ENCODE results near the gene SBNO2.

- no peak for TF ChIP-seq CTCF (IDR thresholded peaks at IDR 0.05)
- TF ChIP-seq POLR2AphosphoS5 (IDR thresholded peaks at IDR 0.05; ENCODE audit: insufficient read depth in 1 of 2, low read depth in 1 of 2), result no peak
- TF ChIP-seq POLR2A (IDR thresholded peaks at IDR 0.05), result no peak
These were observed 22.9 kb downstream of the SBNO2 start for GRCh38 chr19:1151037-1151724.

Data from vagina (tissue), 2 donors.